HG02759 (cell line): ENCODE measurements around the gene SCYL2.
A peak's percentile ranks its signal among the peaks of the same experiment; 100 is the strongest.
"Not testable (repeated sequence)": the region's sequence is repeated elsewhere in the genome, so short reads cannot be mapped to it uniquely, and the experiment has no call there.

Source experiments
- ATAC-seq: cut with Tn5 transposase; IDR thresholded peaks from one replicate; pipeline ENCODE4 v1.9.1; 2021; ENCODE audit warnings: mild to moderate bottlenecking, moderate library complexity; ENCODE audit not compliant: unreplicated experiment

The SCYL2 gene

GRCh38 chr12:100266835-100267602, at the start of gene SCYL2, which contains the start of gene DEPDC4:
TSS of gene SCYL2 (plus strand) at chr12:100267177. CDS start at chr12:100282971, 15,794 bp downstream.
TSS of gene DEPDC4 (minus strand) at chr12:100267079. CDS start at chr12:100267076, 3 bp downstream.
- peak; percentile 93 for ATAC-seq

- no peak for ATAC-seq
Observed at GRCh38 chr12:100219328-100220109, 47.5 kb upstream of the SCYL2 start.

- ATAC-seq, result no peak
Observed at GRCh38 chr12:100221523-100221922, 45.5 kb upstream of the SCYL2 start.

- not testable (repeated sequence) for ATAC-seq
Observed at GRCh38 chr12:100222173-100222572, 44.8 kb upstream of the SCYL2 start.

- no peak for ATAC-seq
Observed at GRCh38 chr12:100225491-100225890, 41.5 kb upstream of the SCYL2 start.

- ATAC-seq, result no peak
Observed at GRCh38 chr12:100229036-100229635, 37.8 kb upstream of the SCYL2 start.

GRCh38 chr12:100229876-100230275, 37.1 kb upstream of the SCYL2 start:
- ATAC-seq, result no peak

- not testable (repeated sequence) for ATAC-seq
Observed at GRCh38 chr12:100231873-100232272, 35.1 kb upstream of the SCYL2 start.

GRCh38 chr12:100234166-100234565, 32.8 kb upstream of the SCYL2 start:
- no peak for ATAC-seq

- peak; percentile 43 for ATAC-seq
Observed at GRCh38 chr12:100234591-100235304, 32.2 kb upstream of the SCYL2 start.

GRCh38 chr12:100238801-100239200, 28.2 kb upstream of the SCYL2 start:
- ATAC-seq, result no peak

GRCh38 chr12:100239589-100239988, 27.4 kb upstream of the SCYL2 start:
- no peak for ATAC-seq

- ATAC-seq, result no peak
Observed at GRCh38 chr12:100243137-100243536, 23.8 kb upstream of the SCYL2 start.

GRCh38 chr12:100247765-100248164, 19.2 kb upstream of the SCYL2 start:
- no peak for ATAC-seq

- no peak for ATAC-seq
Observed at GRCh38 chr12:100248886-100249285, 18.1 kb upstream of the SCYL2 start.

- ATAC-seq, result no peak
Observed at GRCh38 chr12:100249941-100250340, 17.0 kb upstream of the SCYL2 start.

- ATAC-seq, result no peak
Observed at GRCh38 chr12:100251917-100252316, 15.1 kb upstream of the SCYL2 start.

- ATAC-seq, result no peak
Observed at GRCh38 chr12:100253437-100253836, 13.5 kb upstream of the SCYL2 start.

GRCh38 chr12:100254876-100255275, 12.1 kb upstream of the SCYL2 start:
- no peak for ATAC-seq

GRCh38 chr12:100258127-100258526, 8.8 kb upstream of the SCYL2 start:
- no peak for ATAC-seq

- no peak for ATAC-seq
Observed at GRCh38 chr12:100263131-100263530, 3.8 kb upstream of the SCYL2 start.
